IMR-90 (cell line): ENCODE data around the gene SLC17A9. TPM values are rescaled to one million over a fixed set of nuclear protein-coding genes. Genes with fewer than 3 reads are reported as not detected.

Experiments
- ATAC-seq: fragments of 200-7000 bp; cut with Tn5 transposase; 2 replicates; pipeline ENCODE4 v1.9.1; 2020; ENCODE audit warnings: low read depth, mild to moderate bottlenecking, moderate library complexity
- BruUV-seq: library from RNA; stranded (reverse); fragments of 400-500 nt; replicated peaks from 2 replicates; lab custom pipeline; 2021; lab: Mats Ljungman, UMichigan
- CTCF ChIA-PET: fragments of 300-600 bp; formaldehyde crosslinking; extraction: SDS; loops from one replicate; lab custom pipeline; 2021; ENCODE audit warnings: antibody characterized with exemption; lab: Yijun Ruan, JAX
- POLR2A ChIA-PET: fragments of 300-600 bp; sonication (Branson Sonifier 250); formaldehyde crosslinking; loops from one replicate; lab custom pipeline; 2022; ENCODE audit warnings: antibody characterized with exemption; ENCODE audit not compliant: unreplicated experiment; lab: Charles Lee
- DNase-seq: peaks from one replicate; pipeline ENCODE4 v3.0.0; 2013
- H2AFZ ChIP-seq: replicated peaks from 2 replicates; pipeline ENCODE3; 2013; ENCODE audit warnings: low read length, mild to moderate bottlenecking; ENCODE audit not compliant: poor library complexity
- H2AK5ac ChIP-seq: 2 replicates; pipeline ENCODE4 v1.6.1; 2013; ENCODE audit warnings: low read depth, low read length, inconsistent platforms
- H2AK9ac ChIP-seq: replicated peaks from 2 replicates; pipeline ENCODE3; 2013; ENCODE audit warnings: mild to moderate bottlenecking, low read depth, low read length, moderate library complexity; ENCODE audit not compliant: poor library complexity
- H2BK120ac ChIP-seq: 2 replicates; pipeline ENCODE4 v1.6.1; 2013; ENCODE audit warnings: low read depth, low read length, inconsistent platforms
- H2BK15ac ChIP-seq: 3 replicates; pipeline ENCODE4 v1.6.1; 2013; ENCODE audit warnings: low read depth, low read length, inconsistent platforms
- H2BK20ac ChIP-seq: 2 replicates; pipeline ENCODE4 v1.6.1; 2013; ENCODE audit warnings: low read depth, mild to moderate bottlenecking, inconsistent platforms, low read length, moderate library complexity
- H2BK5ac ChIP-seq: 2 replicates; pipeline ENCODE4 v1.6.1; 2013; ENCODE audit warnings: mild to moderate bottlenecking, low read depth, low read length, inconsistent platforms; ENCODE audit not compliant: poor library complexity, severe bottlenecking
- H3K14ac ChIP-seq: replicated peaks from 2 replicates; pipeline ENCODE4 v1.6.1; 2013; ENCODE audit warnings: low read depth, low read length, inconsistent platforms
- H3K18ac ChIP-seq: 2 replicates; pipeline ENCODE4 v1.6.1; 2013; ENCODE audit warnings: low read depth, low read length, control low read depth
- H3K23ac ChIP-seq: 2 replicates; pipeline ENCODE4 v1.6.1; 2013; ENCODE audit warnings: low read depth, low read length, inconsistent platforms
- H3K27ac ChIP-seq: 2 replicates; pipeline ENCODE4 v1.5.1; 2013; ENCODE audit warnings: mild to moderate bottlenecking, control low read depth, low read length; ENCODE audit not compliant: insufficient read depth
- H3K27me3 ChIP-seq: 2 replicates; pipeline ENCODE4 v1.6.1; 2013; ENCODE audit warnings: low read length; ENCODE audit not compliant: control insufficient read depth, insufficient read depth
- H3K36me3 ChIP-seq: 2 replicates; pipeline ENCODE4 v1.6.1; 2013; ENCODE audit warnings: low read length, mixed read lengths; ENCODE audit not compliant: control insufficient read depth, insufficient read depth
- H3K4ac ChIP-seq: 2 replicates; pipeline ENCODE4 v1.6.1; 2013; ENCODE audit warnings: low read depth, low read length, inconsistent platforms
- H3K4me1 ChIP-seq: 2 replicates; pipeline ENCODE4 v1.6.1; 2013; ENCODE audit warnings: low read length, mixed read lengths; ENCODE audit not compliant: control insufficient read depth, insufficient read depth
- H3K4me2 ChIP-seq: 2 replicates; pipeline ENCODE4 v1.6.1; 2013; ENCODE audit warnings: low read depth, mild to moderate bottlenecking, control low read depth, low read length, moderate library complexity
- H3K4me3 ChIP-seq: 2 replicates; pipeline ENCODE4 v1.5.1; 2013; ENCODE audit warnings: low read depth, mild to moderate bottlenecking, control low read depth, low read length, moderate library complexity; ENCODE audit not compliant: insufficient read depth
- H3K56ac ChIP-seq: 2 replicates; pipeline ENCODE4 v1.6.1; 2013; ENCODE audit warnings: low read length, inconsistent platforms; ENCODE audit not compliant: insufficient read depth; ENCODE audit errors: extremely low read depth
- H3K79me1 ChIP-seq, 2 experiments: 2 replicates each; pipeline ENCODE4 v1.6.1; 2013; ENCODE audit warnings: low read length in 2 of 2, inconsistent platforms in 1 of 2, low read depth in 1 of 2
- H3K9ac ChIP-seq: 2 replicates; pipeline ENCODE4 v1.6.1; 2013; ENCODE audit warnings: low read depth, low read length, control low read depth
- H3K9me1 ChIP-seq: 2 replicates; pipeline ENCODE4 v1.6.1; 2013; ENCODE audit warnings: low read length, inconsistent platforms; ENCODE audit not compliant: insufficient read depth
- H3K9me3 ChIP-seq: 2 replicates; pipeline ENCODE4 v1.6.1; 2013; ENCODE audit warnings: low read length; ENCODE audit not compliant: control insufficient read depth, insufficient read depth
- H4K20me1 ChIP-seq: 2 replicates; pipeline ENCODE4 v1.6.1; 2013; ENCODE audit warnings: low read length, inconsistent platforms; ENCODE audit not compliant: insufficient read depth
- H4K5ac ChIP-seq: 2 replicates; pipeline ENCODE4 v1.6.1; 2013; ENCODE audit warnings: mild to moderate bottlenecking, low read depth, low read length, control low read depth
- H4K8ac ChIP-seq, 2 experiments: 2 replicates each; pipeline ENCODE4 v1.6.1; 2013; ENCODE audit warnings: low read depth in 2 of 2, low read length in 2 of 2, control low read depth in 1 of 2, inconsistent platforms in 1 of 2
- H4K91ac ChIP-seq: 2 replicates; pipeline ENCODE4 v1.6.1; 2013; ENCODE audit warnings: low read depth, low read length, inconsistent platforms; ENCODE audit not compliant: insufficient read depth
- CEBPB ChIP-seq: IDR thresholded peaks from 2 replicates; pipeline ENCODE4 v1.6.1; 2012; ENCODE audit warnings: low read depth, low read length, improper control_type of control experiment
- CHD1 ChIP-seq: IDR thresholded peaks from 2 replicates; pipeline ENCODE4 v1.6.1; 2012; ENCODE audit warnings: low read depth, low read length, improper control_type of control experiment
- FOS ChIP-seq: fragments of 150-350 bp; IDR thresholded peaks from 2 replicates; pipeline ENCODE4 v1.6.1; 2016; ENCODE audit warnings: low read depth, low read length
- MXI1 ChIP-seq: IDR thresholded peaks from 2 replicates; pipeline ENCODE4 v1.6.1; 2012; ENCODE audit warnings: low read depth, mild to moderate bottlenecking, low read length, moderate library complexity, borderline replicate concordance
- NFE2L2 ChIP-seq: fragments of 150-350 bp; IDR thresholded peaks from 2 replicates; pipeline ENCODE4 v1.6.1; 2016; ENCODE audit warnings: low read depth, mild to moderate bottlenecking, low read length
- POLR2A ChIP-seq: IDR thresholded peaks from 2 replicates; pipeline ENCODE4 v1.6.1; 2012; ENCODE audit warnings: mild to moderate bottlenecking, low read depth, low read length
- RAD21 ChIP-seq: IDR thresholded peaks from 2 replicates; pipeline ENCODE4 v1.6.1; 2012; ENCODE audit warnings: low read length, improper control_type of control experiment
- RCOR1 ChIP-seq: IDR thresholded peaks from 2 replicates; pipeline ENCODE4 v1.6.1; 2012; ENCODE audit warnings: mild to moderate bottlenecking, low read length, improper control_type of control experiment; ENCODE audit not compliant: insufficient replicate concordance
- RFX5 ChIP-seq: IDR thresholded peaks from 2 replicates; pipeline ENCODE4 v1.8.0; 2012; ENCODE audit warnings: low read depth, mild to moderate bottlenecking, low read length, moderate library complexity
- SMC3 ChIP-seq: fragments of 150-350 bp; IDR thresholded peaks from 2 replicates; pipeline ENCODE4 v1.6.1; 2016; ENCODE audit warnings: low read depth, mild to moderate bottlenecking, antibody characterized with exemption, low read length, moderate library complexity
- WGBS, 2 experiments: methylation state at CpG; one replicate each; pipeline versions ENCODE4 v1.1.5 to v1.1.7; 2013; ENCODE audit warnings: missing lambda C conversion rate in 2 of 2; ENCODE audit not compliant: insufficient read length in 1 of 2; ENCODE audit errors: extremely low coverage in 2 of 2; 5-methylcytosine and 5-hydroxymethylcytosine counted together
- dilution Hi-C: fragments of 300-500 bp; cut with HindIII; formaldehyde crosslinking; loops from one replicate; pipeline ENCODE4 v1.14.3; 2018; ENCODE audit warnings: low sequenced_read_pairs; ENCODE audit not compliant: unreplicated experiment
- in situ Hi-C: fragments of 300-500 bp; cut with MboI; formaldehyde crosslinking; loops from 3 replicates; pipeline ENCODE4 v1.14.3; 2019; ENCODE audit warnings: low sequenced_read_pairs, inconsistent platforms, mixed read lengths
- intact Hi-C: fragments of 100-400 bp; cut with micrococcal nuclease; formaldehyde crosslinking; loops from 2 replicates; pipeline ENCODE4 v1.10.0; 2022
- polyA plus RNA-seq, 3 experiments: library from polyadenylated mRNA; depleted of rRNA; stranded (reverse); fragments of >200 nt; gene quantifications; 2 replicates each; pipeline ENCODE4 v1.2.3, GENCODE V29; 2012; ENCODE audit warnings: low replicate concordance in 1 of 3
- total RNA-seq: library from RNA; depleted of rRNA; stranded (reverse); fragments of >200 nt; gene quantifications from 2 replicates; pipeline ENCODE4 v1.2.3, GENCODE V29; 2012
- TF ChIP-seq, protein P1 (sequence below): conservative IDR thresholded peaks from 2 replicates; pipeline ENCODE4 v1.5.1; 2012; ENCODE audit warnings: mild to moderate bottlenecking, low read depth, low read length, improper control_type of control experiment
- TF ChIP-seq, protein P2 (sequence below): fragments of 150-350 bp; IDR thresholded peaks from 2 replicates; pipeline ENCODE4 v1.6.1; 2017; ENCODE audit warnings: mild to moderate bottlenecking, antibody characterized with exemption, low read length, low read depth
- TF ChIP-seq, protein P3 (sequence below): fragments of 150-350 bp; IDR thresholded peaks from 2 replicates; pipeline ENCODE4 v1.6.1; 2016; ENCODE audit warnings: low read depth, mild to moderate bottlenecking, low read length, moderate library complexity, borderline replicate concordance

SLC17A9 gene
- total and polyA plus RNA-seq, 2 of the 4 experiments (the other 2 are of a cell fraction): 2.2 to 14.4 TPM

DNA sequence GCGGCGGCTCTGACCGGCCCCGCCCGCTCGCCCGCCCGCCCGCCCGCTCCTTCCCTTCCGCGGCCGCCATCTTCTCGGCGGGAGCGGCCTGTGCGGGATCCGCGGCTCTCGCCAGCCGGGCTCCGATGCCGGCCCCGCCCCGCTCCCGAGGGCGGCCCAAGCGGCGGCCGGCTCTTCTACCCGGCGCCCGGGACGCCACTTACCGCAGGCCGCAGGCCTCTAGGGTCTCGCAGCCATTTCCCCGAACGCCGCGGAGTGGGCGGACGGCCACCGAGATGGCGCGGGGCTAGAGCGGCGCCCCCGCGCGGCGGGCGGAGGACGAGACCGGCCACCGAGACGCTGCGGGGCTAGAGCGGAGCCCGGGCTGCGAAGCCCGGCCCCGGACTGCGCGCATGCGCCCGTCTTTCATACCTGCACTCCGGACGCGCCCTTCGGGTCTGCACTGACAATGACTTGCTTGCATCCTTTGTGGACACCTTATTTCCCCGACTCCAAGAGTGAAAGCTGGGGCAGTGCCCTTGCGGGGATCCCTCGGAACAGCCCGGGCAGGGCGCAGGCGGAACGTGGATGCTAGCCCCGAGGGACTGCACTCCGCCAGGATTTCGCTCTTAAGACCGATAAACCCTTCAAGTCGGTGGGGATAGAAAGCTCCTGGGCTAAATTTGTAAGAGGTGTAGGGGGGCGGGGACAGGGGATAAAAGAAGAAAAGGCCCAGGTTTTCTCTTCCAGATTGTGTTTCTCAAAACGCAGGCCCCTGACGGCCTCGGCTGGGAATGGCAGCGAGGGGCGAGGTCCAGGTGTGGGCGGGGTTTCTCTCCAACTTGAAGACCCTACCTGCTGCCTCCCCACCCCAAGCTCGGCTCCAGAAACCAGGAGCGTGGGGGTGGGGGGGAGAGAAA is 26.0 kb upstream of the SLC17A9 start, which contains the start of gene DIDO1:
DIDO1 (minus strand) TSS at position 277 of the 899 bp plus-strand sequence.
- Histone ChIP-seq H2BK20ac (no peak within 1 kb of the TSS), H3K56ac (peak within 1 kb of the TSS; percentile 75), H4K91ac (peak within 1 kb of the TSS; percentile 37), H3K27ac (peak within 1 kb of the TSS; percentile 87), H3K9me1 (peaks cover 25% of the 10 kb centered on the region), H3K4me3 (peak within 1 kb of the TSS; percentile 99), H4K20me1 (peaks cover 71% of the 10 kb centered on the region), H2AFZ (peak within 1 kb of the TSS; percentile 94), H3K18ac (peak within 1 kb of the TSS; percentile 24; the same call in 1 of the 2 replicates), H3K23ac (peak within 1 kb of the TSS; percentile 82), H3K4ac (peak within 1 kb of the TSS; percentile 93), H4K8ac (peak within 1 kb of the TSS; percentile 59 to 96; a peak in 3 of 4 replicates), H3K9me3 (no peaks in the 10 kb centered on the region), H3K9ac (peak within 1 kb of the TSS; percentile 95), H3K79me1 (peaks cover 10 to 71% of the 10 kb centered on the region in 2 experiments), H3K4me2 (peak within 1 kb of the TSS; percentile 100), H2AK5ac (peak within 1 kb of the TSS; percentile 83), H3K4me1 (peaks cover 22% of the 10 kb centered on the region), H2BK15ac (no peak within 1 kb of the TSS), H2BK5ac (peak within 1 kb of the TSS; percentile 91), H3K14ac (peak within 1 kb of the TSS; percentile 87), H3K27me3 (no peaks in the 10 kb centered on the region), H3K36me3 (no peaks in the 10 kb centered on the region; the same call in 1 of the 2 replicates), H4K5ac (peak within 1 kb of the TSS; percentile 95), H2AK9ac (peak within 1 kb of the TSS; percentile 97), H2BK120ac (peak within 1 kb of the TSS; percentile 62; the same call in 1 of the 2 replicates)
- in situ Hi-C loops: no loop called here
- 0% methylated on average over 43 of the region's 92 CpGs; no CpG with 5 or more reads in 1 of the 2 experiments for WGBS, 2 experiments
- POLR2A ChIA-PET: no interaction called here
- no TSS peak for BruUV-seq
- ATAC-seq (peak; percentile 86), DNase-seq (peak; percentile 77)
- intact Hi-C loops: no loop called here
- CTCF ChIA-PET: no interaction called here
- dilution Hi-C loops: no loop called here
- TF ChIP-seq, protein P1, sequence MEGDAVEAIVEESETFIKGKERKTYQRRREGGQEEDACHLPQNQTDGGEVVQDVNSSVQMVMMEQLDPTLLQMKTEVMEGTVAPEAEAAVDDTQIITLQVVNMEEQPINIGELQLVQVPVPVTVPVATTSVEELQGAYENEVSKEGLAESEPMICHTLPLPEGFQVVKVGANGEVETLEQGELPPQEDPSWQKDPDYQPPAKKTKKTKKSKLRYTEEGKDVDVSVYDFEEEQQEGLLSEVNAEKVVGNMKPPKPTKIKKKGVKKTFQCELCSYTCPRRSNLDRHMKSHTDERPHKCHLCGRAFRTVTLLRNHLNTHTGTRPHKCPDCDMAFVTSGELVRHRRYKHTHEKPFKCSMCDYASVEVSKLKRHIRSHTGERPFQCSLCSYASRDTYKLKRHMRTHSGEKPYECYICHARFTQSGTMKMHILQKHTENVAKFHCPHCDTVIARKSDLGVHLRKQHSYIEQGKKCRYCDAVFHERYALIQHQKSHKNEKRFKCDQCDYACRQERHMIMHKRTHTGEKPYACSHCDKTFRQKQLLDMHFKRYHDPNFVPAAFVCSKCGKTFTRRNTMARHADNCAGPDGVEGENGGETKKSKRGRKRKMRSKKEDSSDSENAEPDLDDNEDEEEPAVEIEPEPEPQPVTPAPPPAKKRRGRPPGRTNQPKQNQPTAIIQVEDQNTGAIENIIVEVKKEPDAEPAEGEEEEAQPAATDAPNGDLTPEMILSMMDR: peak; percentile 60
- TF ChIP-seq RAD21 (peak; percentile 5; the same call in 1 of the 2 replicates), NFE2L2 (no peak), POLR2A (peak; percentile 36; the same call in 1 of the 2 replicates), FOS (no peak), SMC3 (peak; percentile 21; the same call in 1 of the 2 replicates), CEBPB (no peak), RFX5 (no peak), MXI1 (no peak), CHD1 (no peak), RCOR1 (no peak)
- TF ChIP-seq, protein P2, sequence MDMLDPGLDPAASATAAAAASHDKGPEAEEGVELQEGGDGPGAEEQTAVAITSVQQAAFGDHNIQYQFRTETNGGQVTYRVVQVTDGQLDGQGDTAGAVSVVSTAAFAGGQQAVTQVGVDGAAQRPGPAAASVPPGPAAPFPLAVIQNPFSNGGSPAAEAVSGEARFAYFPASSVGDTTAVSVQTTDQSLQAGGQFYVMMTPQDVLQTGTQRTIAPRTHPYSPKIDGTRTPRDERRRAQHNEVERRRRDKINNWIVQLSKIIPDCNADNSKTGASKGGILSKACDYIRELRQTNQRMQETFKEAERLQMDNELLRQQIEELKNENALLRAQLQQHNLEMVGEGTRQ: no peak
- TF ChIP-seq, protein P3, sequence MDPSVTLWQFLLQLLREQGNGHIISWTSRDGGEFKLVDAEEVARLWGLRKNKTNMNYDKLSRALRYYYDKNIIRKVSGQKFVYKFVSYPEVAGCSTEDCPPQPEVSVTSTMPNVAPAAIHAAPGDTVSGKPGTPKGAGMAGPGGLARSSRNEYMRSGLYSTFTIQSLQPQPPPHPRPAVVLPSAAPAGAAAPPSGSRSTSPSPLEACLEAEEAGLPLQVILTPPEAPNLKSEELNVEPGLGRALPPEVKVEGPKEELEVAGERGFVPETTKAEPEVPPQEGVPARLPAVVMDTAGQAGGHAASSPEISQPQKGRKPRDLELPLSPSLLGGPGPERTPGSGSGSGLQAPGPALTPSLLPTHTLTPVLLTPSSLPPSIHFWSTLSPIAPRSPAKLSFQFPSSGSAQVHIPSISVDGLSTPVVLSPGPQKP: no peak
